HepG2 (cell line): ENCODE results near the gene KIZ. TPM values are rescaled to one million over a fixed set of nuclear protein-coding genes. Genes with fewer than 3 reads are reported as not detected.

Experiments
- DR1 ChIP-seq: sonication (generic); formaldehyde crosslinking; IDR thresholded peaks from 2 replicates; pipeline ENCODE4 v1.8.0; 2021; ENCODE audit warnings: mild to moderate bottlenecking, missing genetic modification reagents, inconsistent platforms
- GTF3A ChIP-seq: sonication (generic); formaldehyde crosslinking; conservative IDR thresholded peaks from 2 replicates; pipeline ENCODE4 v1.4.0; 2020; ENCODE audit warnings: mild to moderate bottlenecking, missing genetic modification reagents
- ISL2 ChIP-seq: sonication (generic); formaldehyde crosslinking; IDR thresholded peaks from 2 replicates; pipeline ENCODE4 v1.5.0; 2020; ENCODE audit warnings: missing genetic modification reagents
- KDM4B ChIP-seq: sonication (generic); formaldehyde crosslinking; IDR thresholded peaks from 2 replicates; pipeline ENCODE4 v1.4.0; 2020; ENCODE audit warnings: missing genetic modification reagents
- MED13 ChIP-seq: sonication (generic); formaldehyde crosslinking; IDR thresholded peaks from 2 replicates; pipeline ENCODE4 v1.5.0; 2020; ENCODE audit warnings: missing genetic modification reagents
- MXD3 ChIP-seq: IDR thresholded peaks from 2 replicates; pipeline ENCODE4 v1.6.1; 2016; ENCODE audit warnings: mild to moderate bottlenecking, missing biosample characterization, missing genetic modification reagents
- NCOA5 ChIP-seq: sonication (generic); formaldehyde crosslinking; IDR thresholded peaks from 2 replicates; pipeline ENCODE4 v1.4.0; 2020; ENCODE audit warnings: missing genetic modification reagents
- PHF21A ChIP-seq: sonication (generic); formaldehyde crosslinking; IDR thresholded peaks from 2 replicates; pipeline ENCODE4 v1.5.0; 2020; ENCODE audit warnings: mild to moderate bottlenecking, missing genetic modification reagents
- SETDB1 ChIP-seq: sonication (generic); formaldehyde crosslinking; IDR thresholded peaks from 2 replicates; pipeline ENCODE4 v1.5.1; 2020; ENCODE audit warnings: missing genetic modification reagents, mild to moderate bottlenecking, borderline replicate concordance
- SIN3B ChIP-seq: fragments of 150-350 bp; IDR thresholded peaks from 2 replicates; pipeline ENCODE4 v1.6.1; 2014; ENCODE audit warnings: low read length
- TAF1 ChIP-seq: sonication (generic); formaldehyde crosslinking; IDR thresholded peaks from 2 replicates; pipeline ENCODE4 v1.4.0; 2020; ENCODE audit warnings: missing genetic modification reagents
- TIGD3 ChIP-seq: sonication (generic); formaldehyde crosslinking; IDR thresholded peaks from 2 replicates; pipeline ENCODE4 v1.5.1; 2020; ENCODE audit warnings: mild to moderate bottlenecking, missing genetic modification reagents, borderline replicate concordance
- TMF1 ChIP-seq: sonication (generic); formaldehyde crosslinking; IDR thresholded peaks from 2 replicates; pipeline ENCODE4 v1.8.1; 2022; ENCODE audit warnings: low read depth, missing genetic modification reagents
- TSC22D2 ChIP-seq: sonication (generic); formaldehyde crosslinking; IDR thresholded peaks from 2 replicates; pipeline ENCODE4 v1.5.1; 2020; ENCODE audit warnings: missing genetic modification reagents, mild to moderate bottlenecking, borderline replicate concordance
- ZBTB21 ChIP-seq: sonication (generic); formaldehyde crosslinking; IDR thresholded peaks from 2 replicates; pipeline ENCODE4 v1.4.0; 2020; ENCODE audit warnings: missing genetic modification reagents
- ZNF431 ChIP-seq: sonication (generic); formaldehyde crosslinking; IDR thresholded peaks from 2 replicates; pipeline ENCODE4 v1.9.0; 2022; ENCODE audit warnings: missing genetic modification reagents, low read depth, mild to moderate bottlenecking, borderline replicate concordance
- ZNF501 ChIP-seq: sonication (generic); formaldehyde crosslinking; IDR thresholded peaks from 2 replicates; pipeline ENCODE4 v1.5.1; 2020; ENCODE audit warnings: mild to moderate bottlenecking, moderate library complexity, missing genetic modification reagents
- ZNF550 ChIP-seq: sonication (generic); formaldehyde crosslinking; IDR thresholded peaks from 2 replicates; pipeline ENCODE4 v1.4.0; 2020; ENCODE audit warnings: mild to moderate bottlenecking, missing genetic modification reagents, borderline replicate concordance
- ZNF564 ChIP-seq: sonication (generic); formaldehyde crosslinking; IDR thresholded peaks from 2 replicates; pipeline ENCODE4 v1.8.1; 2023; ENCODE audit warnings: mild to moderate bottlenecking, missing genetic modification reagents
- ZNF792 ChIP-seq: IDR thresholded peaks from 2 replicates; pipeline ENCODE4 v1.6.1; 2016
- ZNF839 ChIP-seq: sonication (generic); formaldehyde crosslinking; IDR thresholded peaks from 2 replicates; pipeline ENCODE4 v1.4.0; 2020; ENCODE audit warnings: missing genetic modification reagents, mild to moderate bottlenecking, borderline replicate concordance
- ZSCAN22 ChIP-seq: sonication (generic); formaldehyde crosslinking; IDR thresholded peaks from 2 replicates; pipeline ENCODE4 v1.4.0; 2020; ENCODE audit warnings: mild to moderate bottlenecking, missing genetic modification reagents
- polyA plus RNA-seq, 8 experiments: library from polyadenylated mRNA; depleted of rRNA in 3 of 8; stranded (reverse) in 7 of 8; unstranded in 1 of 8; fragments of >200 nt; fragmentation: Illumina TruSeq in 4 of 8; extraction: Trizol in 4 of 8; gene quantifications; 2 replicates each; pipeline versions ENCODE4 v1.2.1 to v1.2.3, GENCODE V29; 2011 to 2016; ENCODE audit warnings: low read depth in 4 of 8, missing spikeins in 1 of 8, mixed read lengths in 1 of 8; ENCODE audit not compliant: insufficient read depth in 1 of 8
- total RNA-seq, 5 experiments: library from RNA; depleted of rRNA; stranded (reverse); fragments of >200 nt; fragmentation: Illumina TruSeq; extraction: Trizol; gene quantifications; 2 replicates each; pipeline ENCODE4 v1.2.3, GENCODE V29; 2016; ENCODE audit warnings: low read depth in 1 of 5
- TF ChIP-seq, protein P1 (sequence below): sonication (generic); formaldehyde crosslinking; IDR thresholded peaks from 2 replicates; pipeline ENCODE4 v1.5.0; 2020; ENCODE audit warnings: missing genetic modification reagents, mild to moderate bottlenecking, borderline replicate concordance
- TF ChIP-seq, protein P2 (sequence below): sonication (generic); formaldehyde crosslinking; conservative IDR thresholded peaks from 2 replicates; pipeline ENCODE4 v1.4.0; 2020; ENCODE audit warnings: missing genetic modification reagents
- TF ChIP-seq, protein P3 (sequence below): sonication (generic); formaldehyde crosslinking; IDR thresholded peaks from 2 replicates; pipeline ENCODE4 v1.4.0; 2020; ENCODE audit warnings: missing genetic modification reagents, borderline replicate concordance

The KIZ gene
- total and polyA plus RNA-seq, 2 of the 13 experiments (the other 11 are each of a cell fraction or from before 2014, with no cell fraction given) = 46.3 to 114 TPM

- TF ChIP-seq ZNF550 (CRISPR knock-in tag) = 0 out of 2 replicates have a peak, but pooled peaks have one; percentile 19
- peak; percentile 94 for TF ChIP-seq MXD3
- TF ChIP-seq PHF21A (CRISPR knock-in tag) = peak; percentile 88
- TF ChIP-seq, protein P1, sequence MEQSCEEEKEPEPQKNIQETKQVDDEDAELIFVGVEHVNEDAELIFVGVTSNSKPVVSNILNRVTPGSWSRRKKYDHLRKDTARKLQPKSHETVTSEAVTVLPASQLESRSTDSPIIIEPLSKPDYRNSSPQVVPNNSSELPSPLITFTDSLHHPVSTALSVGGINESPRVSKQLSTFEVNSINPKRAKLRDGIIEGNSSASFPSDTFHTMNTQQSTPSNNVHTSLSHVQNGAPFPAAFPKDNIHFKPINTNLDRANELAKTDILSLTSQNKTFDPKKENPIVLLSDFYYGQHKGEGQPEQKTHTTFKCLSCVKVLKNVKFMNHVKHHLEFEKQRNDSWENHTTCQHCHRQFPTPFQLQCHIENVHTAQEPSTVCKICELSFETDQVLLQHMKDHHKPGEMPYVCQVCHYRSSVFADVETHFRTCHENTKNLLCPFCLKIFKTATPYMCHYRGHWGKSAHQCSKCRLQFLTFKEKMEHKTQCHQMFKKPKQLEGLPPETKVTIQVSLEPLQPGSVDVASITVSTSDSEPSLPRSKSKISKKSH (CRISPR knock-in tag) = peak; percentile 97
- peak; percentile 77; the same call in 1 of the 2 replicates for TF ChIP-seq ZNF564 (CRISPR knock-in tag)
- peak; percentile 34; the same call in 1 of the 2 replicates for TF ChIP-seq ZBTB21
- TF ChIP-seq MED13 = peak; percentile 73; the same call in 1 of the 2 replicates
- TF ChIP-seq ZSCAN22 (CRISPR knock-in tag) = peak; percentile 75; the same call in 1 of the 2 replicates
- TF ChIP-seq, protein P2, sequence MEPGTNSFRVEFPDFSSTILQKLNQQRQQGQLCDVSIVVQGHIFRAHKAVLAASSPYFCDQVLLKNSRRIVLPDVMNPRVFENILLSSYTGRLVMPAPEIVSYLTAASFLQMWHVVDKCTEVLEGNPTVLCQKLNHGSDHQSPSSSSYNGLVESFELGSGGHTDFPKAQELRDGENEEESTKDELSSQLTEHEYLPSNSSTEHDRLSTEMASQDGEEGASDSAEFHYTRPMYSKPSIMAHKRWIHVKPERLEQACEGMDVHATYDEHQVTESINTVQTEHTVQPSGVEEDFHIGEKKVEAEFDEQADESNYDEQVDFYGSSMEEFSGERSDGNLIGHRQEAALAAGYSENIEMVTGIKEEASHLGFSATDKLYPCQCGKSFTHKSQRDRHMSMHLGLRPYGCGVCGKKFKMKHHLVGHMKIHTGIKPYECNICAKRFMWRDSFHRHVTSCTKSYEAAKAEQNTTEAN (CRISPR knock-in tag) = no peak
- TF ChIP-seq SETDB1 (CRISPR knock-in tag) = no peak
- 0 out of 2 replicates have a peak, but pooled peaks have one; percentile 27 for TF ChIP-seq TMF1 (CRISPR knock-in tag)
- no peak for TF ChIP-seq NCOA5 (CRISPR knock-in tag)
- TF ChIP-seq ZNF839 (CRISPR knock-in tag) = peak; percentile 87
- TF ChIP-seq KDM4B (CRISPR knock-in tag) = no peak; the same call in 1 of the 2 replicates
- TF ChIP-seq, protein P3, sequence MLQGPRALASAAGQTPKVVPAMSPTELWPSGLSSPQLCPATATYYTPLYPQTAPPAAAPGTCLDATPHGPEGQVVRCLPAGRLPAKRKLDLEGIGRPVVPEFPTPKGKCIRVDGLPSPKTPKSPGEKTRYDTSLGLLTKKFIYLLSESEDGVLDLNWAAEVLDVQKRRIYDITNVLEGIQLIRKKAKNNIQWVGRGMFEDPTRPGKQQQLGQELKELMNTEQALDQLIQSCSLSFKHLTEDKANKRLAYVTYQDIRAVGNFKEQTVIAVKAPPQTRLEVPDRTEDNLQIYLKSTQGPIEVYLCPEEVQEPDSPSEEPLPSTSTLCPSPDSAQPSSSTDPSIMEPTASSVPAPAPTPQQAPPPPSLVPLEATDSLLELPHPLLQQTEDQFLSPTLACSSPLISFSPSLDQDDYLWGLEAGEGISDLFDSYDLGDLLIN = 0 out of 2 replicates have a peak, but pooled peaks have one; percentile 23
- peak; percentile 56 for TF ChIP-seq ISL2 (CRISPR knock-in tag)
- TF ChIP-seq ZNF431 (CRISPR knock-in tag) = peak; percentile 21; the same call in 1 of the 2 replicates
- TF ChIP-seq SIN3B = 0 out of 2 replicates have a peak, but pooled peaks have one; percentile 55
- peak; percentile 77; the same call in 1 of the 2 replicates for TF ChIP-seq ZNF792
- no peak; the same call in 1 of the 2 replicates for TF ChIP-seq TIGD3 (CRISPR knock-in tag)
- 0 out of 2 replicates have a peak, but pooled peaks have one; percentile 75 for TF ChIP-seq GTF3A (CRISPR knock-in tag)
- TF ChIP-seq ZNF501 (CRISPR knock-in tag) = peak; percentile 84
- TF ChIP-seq TSC22D2 (CRISPR knock-in tag) = 0 out of 2 replicates have a peak, but pooled peaks have one; percentile 90
- TF ChIP-seq DR1 (CRISPR knock-in tag) = peak; percentile 98
- TF ChIP-seq TAF1 (CRISPR knock-in tag) = peak; percentile 94
Measured at GRCh38 chr20:21125849-21126580, at the start of gene KIZ (continued).
